NCI-H1436 (cell line): ENCODE data around the gene ASTN2.

Experiments used
- DNase-seq: peaks from one replicate; lab custom pipeline; 2025; lab: John Stamatoyannopoulos, UW

Gene ASTN2

GRCh38 chr9:117413346-117414219 lies 1.3 kb downstream of the ASTN2 start:
- DNase-seq, result peak; percentile 54

GRCh38 chr9:117412841-117413240 lies 2.0 kb downstream of the ASTN2 start:
- no peak for DNase-seq

- peak; percentile 25 for DNase-seq
Observed at GRCh38 chr9:117412006-117412715, 2.7 kb downstream of the ASTN2 start.

- peak; percentile 19 for DNase-seq
Observed at GRCh38 chr9:117411547-117411946, 3.3 kb downstream of the ASTN2 start.

- DNase-seq, result no peak
Observed at GRCh38 chr9:117409321-117409720, 5.5 kb downstream of the ASTN2 start.

- no peak for DNase-seq
Observed at GRCh38 chr9:117407436-117408022, 7.3 kb downstream of the ASTN2 start.

- DNase-seq, result no peak
Observed at GRCh38 chr9:117405950-117406705, 8.7 kb downstream of the ASTN2 start.

- DNase-seq, result no peak
Observed at GRCh38 chr9:117403848-117404247, 11.0 kb downstream of the ASTN2 start.

- peak; percentile 18 for DNase-seq
Observed at GRCh38 chr9:117403403-117403811, 11.4 kb downstream of the ASTN2 start.

- DNase-seq, result peak; percentile 45
Observed at GRCh38 chr9:117400171-117400570, 14.7 kb downstream of the ASTN2 start.

- no peak for DNase-seq
Observed at GRCh38 chr9:117395151-117395650, 19.7 kb downstream of the ASTN2 start.

- no peak for DNase-seq
Observed at GRCh38 chr9:117394655-117395054, 20.2 kb downstream of the ASTN2 start.

- DNase-seq, result no peak
Observed at GRCh38 chr9:117392992-117393391, 21.9 kb downstream of the ASTN2 start.

- no peak for DNase-seq
Observed at GRCh38 chr9:117387422-117387821, 27.4 kb downstream of the ASTN2 start.

- DNase-seq, result no peak
Observed at GRCh38 chr9:117379341-117379740, 35.5 kb downstream of the ASTN2 start.

GRCh38 chr9:117377046-117377445 lies 37.8 kb downstream of the ASTN2 start:
- no peak for DNase-seq

GRCh38 chr9:117375956-117376355 lies 38.9 kb downstream of the ASTN2 start:
- DNase-seq, result no peak

GRCh38 chr9:117374076-117374725 lies 40.7 kb downstream of the ASTN2 start:
- no peak for DNase-seq

GRCh38 chr9:117368684-117369230 lies 46.1 kb downstream of the ASTN2 start:
- peak; percentile 33 for DNase-seq

- no peak for DNase-seq
Observed at GRCh38 chr9:117365438-117365837, 49.4 kb downstream of the ASTN2 start.

GRCh38 chr9:117363006-117363405 lies 51.9 kb downstream of the ASTN2 start:
- no peak for DNase-seq
